NCI-H2107 (cell line): ENCODE results near the gene CARMIL1.

ENCODE experiments used
- DNase-seq: peaks from one replicate; lab custom pipeline; 2025; lab: John Stamatoyannopoulos, UW

The CARMIL1 gene

DNA sequence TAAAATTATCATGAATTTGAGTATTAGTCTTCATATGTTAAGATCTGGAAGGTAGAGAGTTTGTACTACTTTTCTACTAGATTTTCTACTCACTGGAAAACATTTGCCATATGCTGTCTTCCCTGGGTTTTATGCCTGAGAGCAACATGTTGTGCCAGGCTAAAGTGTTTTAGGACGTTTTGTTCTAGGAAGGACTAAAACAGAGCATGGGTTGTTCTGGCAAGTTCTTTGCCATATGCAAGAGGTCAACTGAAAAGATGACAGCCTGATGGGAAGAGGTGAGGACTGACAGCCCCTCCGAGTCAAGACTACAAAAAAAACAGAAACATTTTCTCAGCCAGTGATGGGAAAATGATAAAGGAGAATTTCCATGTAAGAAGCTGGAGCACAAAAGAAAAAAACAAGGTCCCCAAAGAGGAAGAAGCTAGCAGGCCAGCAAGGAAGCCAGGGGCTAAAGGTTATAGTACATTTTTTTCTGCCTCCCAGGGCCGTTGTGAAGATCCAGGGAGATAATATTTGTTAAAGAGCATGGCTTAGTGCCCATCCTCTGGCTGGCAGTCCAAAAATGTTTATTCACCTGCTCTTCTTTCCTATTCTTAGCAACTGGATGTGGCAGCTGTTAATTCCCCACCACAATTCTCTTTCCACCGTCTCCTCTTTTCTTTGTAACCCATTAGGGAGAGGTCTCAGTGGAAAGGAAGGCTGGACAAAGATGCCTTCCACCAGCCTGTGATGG lies 380.6 kb downstream of the CARMIL1 start:
- no peak for DNase-seq

DNA sequence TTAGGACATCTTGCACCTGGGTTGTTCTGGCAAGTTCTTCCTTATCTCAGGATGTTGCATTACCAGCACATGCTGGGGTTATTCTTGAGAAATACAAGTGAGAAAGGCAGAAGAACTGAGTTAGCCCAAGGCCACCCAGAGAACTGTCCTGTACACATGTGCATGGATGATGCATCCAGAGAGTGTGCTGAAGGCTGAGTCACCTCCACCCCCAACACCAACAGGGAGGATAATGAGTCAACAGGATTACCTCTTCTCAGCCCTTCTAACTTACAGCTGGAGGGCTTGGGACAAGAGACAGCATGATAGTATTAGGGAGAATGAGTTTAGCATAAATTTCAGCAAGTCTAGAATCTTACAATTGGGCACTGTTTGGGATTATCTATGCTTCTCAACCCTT lies 381.3 kb downstream of the CARMIL1 start:
- DNase-seq, result no peak

DNA sequence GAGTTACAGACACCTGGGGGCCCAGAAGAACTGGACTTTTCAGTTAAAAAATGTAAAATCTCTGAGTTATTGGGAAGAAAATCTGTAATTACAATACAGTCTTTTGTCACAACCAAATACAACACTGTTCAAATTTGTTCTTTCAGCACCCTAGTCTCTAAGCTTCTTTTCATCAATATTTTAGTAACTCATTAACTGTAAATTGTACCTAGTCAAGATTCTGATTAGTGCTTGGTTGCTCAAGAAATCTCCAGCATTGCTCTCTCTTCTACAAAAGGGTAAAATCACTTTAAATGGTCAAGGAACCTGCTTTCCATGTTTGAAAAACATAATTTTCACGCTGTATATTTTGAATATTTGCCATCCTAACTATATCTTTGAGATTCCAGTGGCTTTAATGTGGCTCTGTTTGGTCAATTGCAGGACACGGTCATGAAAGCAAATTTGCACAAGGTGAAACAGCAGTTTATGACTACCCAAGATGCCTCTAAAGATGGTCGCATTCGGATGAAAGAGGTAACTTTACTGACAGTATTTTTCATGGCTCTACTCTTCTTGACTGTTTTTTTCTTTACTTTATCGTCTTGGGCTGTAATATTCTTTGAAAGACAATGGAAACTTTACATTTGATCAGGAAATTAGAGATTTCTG lies 382.1 kb downstream of the CARMIL1 start:
- no peak for DNase-seq

DNA sequence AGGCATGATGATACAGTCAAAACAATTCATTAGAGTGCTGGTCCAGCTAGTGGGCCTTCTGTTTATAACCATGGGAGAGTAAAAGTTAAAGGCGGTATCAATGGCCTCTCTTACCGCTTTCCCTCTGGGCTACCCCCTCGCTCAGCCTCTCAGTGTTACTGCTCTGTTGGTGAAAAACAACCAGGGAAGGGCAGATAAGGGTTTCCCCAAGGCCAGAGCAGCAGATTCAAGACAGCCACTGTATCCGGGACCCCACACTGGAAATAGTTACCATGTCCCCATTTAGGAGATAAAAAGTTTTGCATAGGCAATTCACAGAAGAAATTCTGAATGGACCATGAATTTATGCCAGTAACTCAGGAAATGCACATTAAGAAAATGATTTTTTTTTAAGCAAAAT lies 386.3 kb downstream of the CARMIL1 start:
- DNase-seq, result no peak

DNA sequence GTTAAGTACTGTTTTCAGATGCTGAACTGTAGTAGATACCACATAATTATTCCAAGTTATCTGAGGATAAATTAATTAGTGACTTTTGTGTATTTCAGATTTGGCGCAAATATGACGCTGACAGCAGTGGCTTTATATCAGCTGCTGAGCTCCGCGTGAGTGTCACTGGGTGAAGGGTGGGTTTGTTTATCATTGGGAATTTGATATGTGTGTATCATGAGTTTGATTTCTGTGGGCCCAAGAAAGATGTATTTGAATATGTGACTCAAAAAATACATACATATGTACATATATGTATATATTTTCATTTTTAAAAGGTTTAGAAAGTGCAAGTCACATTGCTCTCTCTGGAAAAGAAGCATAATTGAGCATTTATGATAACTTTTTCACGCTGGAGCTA lies 390.2 kb downstream of the CARMIL1 start:
- no peak for DNase-seq
